ENCODE measurements around the gene B4GALNT3. TPM values are rescaled to one million over a fixed set of nuclear protein-coding genes. Genes with fewer than 3 reads are reported as not detected.

B4GALNT3 gene
- total and polyA plus RNA-seq, 2 of the 13 experiments (the other 11 are each of a cell fraction or from before 2014, with no cell fraction given): 3.2 to 4.4 TPM

- ChIA-PET CTCF (ENCODE audit: low intra/inter-chr PET ratio, low total read pairs) (no interaction called here), POLR2A (no interaction called here)
- no peaks in the 10 kb centered on the region for H3K79me2 ChIP-seq (ENCODE audit: insufficient read depth, low read length)
- FAIRE-seq (no peak), DNase-seq (ENCODE audit: low spot score) (no peak), ATAC-seq (peak; percentile 34; the same call in 1 of the 3 replicates)
- in situ Hi-C loops (cut with HindIII; ENCODE audit: extremely low pct_ligation_motif_present, low pct_unique_long_range_greater_than_20kb) (no loop called here), intact Hi-C loops (cut with micrococcal nuclease; ENCODE audit: unreplicated experiment) (no loop called here)
- H3K4me3 ChIP-seq (replicated peaks in 1 of 3; ENCODE audit: insufficient read depth in 1 of 3, low read depth in 2 of 3, low read length in 3 of 3): no peak overlapping the region
- WGBS (ENCODE audit: low lambda C conversion rate): 39% methylated on average over 12 of the region's 12 CpGs
- H3K4me2 ChIP-seq (ENCODE audit: low read depth, low read length): no peak overlapping the region
- H3K4me1 ChIP-seq (ENCODE audit: insufficient read depth, low read length): peaks cover 10% of the 10 kb centered on the region; the same call in 1 of the 2 replicates
- BruUV-seq (replicated peaks): no TSS peak
- H3K27me3 ChIP-seq (ENCODE audit: control insufficient read depth in 1 of 2, insufficient read depth in 2 of 2, low read length in 2 of 2): no peaks in the 10 kb centered on the region
- H3K27ac ChIP-seq (ENCODE audit: extremely low read length, insufficient read depth, low read length): no peak overlapping the region
- no peak overlapping the region for H3K9ac ChIP-seq (ENCODE audit: insufficient read depth, low read depth, low read length)
- H3K36me3 ChIP-seq (replicated peaks in 1 of 2; ENCODE audit: control insufficient read depth in 1 of 2, insufficient read depth in 2 of 2, low read length in 2 of 2): no peaks in the 10 kb centered on the region
- H2AFZ ChIP-seq (ENCODE audit: low read length): no peak overlapping the region
- no peaks in the 10 kb centered on the region for H3K9me3 ChIP-seq (ENCODE audit: low read length)
- no peaks in the 10 kb centered on the region for H4K20me1 ChIP-seq (ENCODE audit: insufficient read depth, low read length)
- TF ChIP-seq, protein P1, sequence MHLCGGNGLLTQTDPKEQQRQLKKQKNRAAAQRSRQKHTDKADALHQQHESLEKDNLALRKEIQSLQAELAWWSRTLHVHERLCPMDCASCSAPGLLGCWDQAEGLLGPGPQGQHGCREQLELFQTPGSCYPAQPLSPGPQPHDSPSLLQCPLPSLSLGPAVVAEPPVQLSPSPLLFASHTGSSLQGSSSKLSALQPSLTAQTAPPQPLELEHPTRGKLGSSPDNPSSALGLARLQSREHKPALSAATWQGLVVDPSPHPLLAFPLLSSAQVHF (CRISPR knock-in tag; IDR thresholded peaks at IDR 0.05): no peak
- TF ChIP-seq MAF1 (CRISPR knock-in tag; IDR thresholded peaks at IDR 0.05; ENCODE audit: borderline replicate concordance) (no peak), KDM5B (CRISPR knock-in tag; IDR thresholded peaks at IDR 0.05; ENCODE audit: borderline replicate concordance) (no peak), SOX5 (CRISPR knock-in tag; IDR thresholded peaks at IDR 0.05; ENCODE audit: borderline replicate concordance) (no peak), JDP2 (CRISPR knock-in tag; IDR thresholded peaks at IDR 0.05; ENCODE audit: borderline replicate concordance) (no peak), TAF1 (CRISPR knock-in tag; IDR thresholded peaks at IDR 0.05) (no peak), ZNF142 (CRISPR knock-in tag; IDR thresholded peaks at IDR 0.05) (no peak), ZNF891 (CRISPR knock-in tag; IDR thresholded peaks at IDR 0.05) (no peak)
- TF ChIP-seq, protein P2, sequence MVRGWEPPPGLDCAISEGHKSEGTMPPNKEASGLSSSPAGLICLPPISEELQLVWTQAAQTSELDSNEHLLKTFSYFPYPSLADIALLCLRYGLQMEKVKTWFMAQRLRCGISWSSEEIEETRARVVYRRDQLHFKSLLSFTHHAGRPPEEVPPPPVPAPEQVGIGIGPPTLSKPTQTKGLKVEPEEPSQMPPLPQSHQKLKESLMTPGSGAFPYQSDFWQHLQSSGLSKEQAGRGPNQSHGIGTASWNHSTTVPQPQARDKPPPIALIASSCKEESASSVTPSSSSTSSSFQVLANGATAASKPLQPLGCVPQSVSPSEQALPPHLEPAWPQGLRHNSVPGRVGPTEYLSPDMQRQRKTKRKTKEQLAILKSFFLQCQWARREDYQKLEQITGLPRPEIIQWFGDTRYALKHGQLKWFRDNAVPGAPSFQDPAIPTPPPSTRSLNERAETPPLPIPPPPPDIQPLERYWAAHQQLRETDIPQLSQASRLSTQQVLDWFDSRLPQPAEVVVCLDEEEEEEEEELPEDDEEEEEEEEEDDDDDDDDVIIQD (CRISPR knock-in tag; IDR thresholded peaks at IDR 0.05; ENCODE audit: low read depth): no peak
- TF ChIP-seq, protein P3, sequence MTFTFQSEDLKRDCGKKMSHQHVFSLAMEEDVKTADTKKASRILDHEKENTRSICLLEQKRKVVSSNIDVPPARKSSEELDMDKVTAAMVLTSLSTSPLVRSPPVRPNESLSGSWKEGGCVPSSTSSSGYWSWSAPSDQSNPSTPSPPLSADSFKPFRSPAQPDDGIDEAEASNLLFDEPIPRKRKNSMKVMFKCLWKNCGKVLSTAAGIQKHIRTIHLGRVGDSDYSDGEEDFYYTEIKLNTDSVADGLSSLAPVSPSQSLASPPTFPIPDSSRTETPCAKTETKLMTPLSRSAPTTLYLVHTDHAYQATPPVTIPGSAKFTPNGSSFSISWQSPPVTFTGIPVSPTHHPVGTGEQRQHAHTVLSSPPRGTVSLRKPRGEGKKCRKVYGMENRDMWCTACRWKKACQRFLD (CRISPR knock-in tag; IDR thresholded peaks at IDR 0.05; ENCODE audit: borderline replicate concordance): no peak
These were observed 50.5 kb downstream of the B4GALNT3 start for GRCh38 chr12:510071-510825.
